ENCODE results near the gene PRDM11. TPM values are rescaled to one million over a fixed set of nuclear protein-coding genes. Genes with fewer than 3 reads are reported as not detected.

PRDM11 gene
- total RNA-seq, 1 experiment from 2014 or later = 10.7 TPM

DNA sequence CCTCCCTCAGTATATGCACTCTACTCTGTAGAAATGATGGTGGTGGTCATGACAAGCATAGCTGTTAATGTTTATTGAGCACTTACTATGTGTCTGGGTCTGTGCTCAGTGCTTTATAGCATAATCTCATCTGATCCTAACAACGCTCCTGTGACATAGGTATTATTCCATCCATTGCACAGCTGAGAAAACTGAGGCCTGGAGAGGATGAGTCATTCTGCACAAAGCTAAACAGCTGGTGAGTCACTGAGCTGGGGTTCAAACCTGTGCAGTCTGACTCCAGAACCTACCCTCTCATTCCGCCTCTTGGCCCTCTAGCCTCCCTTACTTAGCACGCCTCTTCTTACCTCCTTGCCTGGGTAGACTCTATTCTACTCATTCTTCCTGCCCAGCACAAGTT, 41.7 kb downstream of the PRDM11 start:
- H3K79me2 ChIP-seq (ENCODE audit: low read depth) = no peaks in the 10 kb centered on the region
- H3K4me1 ChIP-seq (replicated peaks; ENCODE audit: insufficient read depth) = no peaks in the 10 kb centered on the region
- H3K36me3 ChIP-seq (ENCODE audit: low read depth) = no peaks in the 10 kb centered on the region
- intact Hi-C loops (cut with micrococcal nuclease; ENCODE audit: unreplicated experiment) = no loop called here
- no peak overlapping the region for H2AFZ ChIP-seq
- no peak for TF ChIP-seq EZH2 (IDR thresholded peaks at IDR 0.05; ENCODE audit: low read depth)
- TF ChIP-seq, protein P1, sequence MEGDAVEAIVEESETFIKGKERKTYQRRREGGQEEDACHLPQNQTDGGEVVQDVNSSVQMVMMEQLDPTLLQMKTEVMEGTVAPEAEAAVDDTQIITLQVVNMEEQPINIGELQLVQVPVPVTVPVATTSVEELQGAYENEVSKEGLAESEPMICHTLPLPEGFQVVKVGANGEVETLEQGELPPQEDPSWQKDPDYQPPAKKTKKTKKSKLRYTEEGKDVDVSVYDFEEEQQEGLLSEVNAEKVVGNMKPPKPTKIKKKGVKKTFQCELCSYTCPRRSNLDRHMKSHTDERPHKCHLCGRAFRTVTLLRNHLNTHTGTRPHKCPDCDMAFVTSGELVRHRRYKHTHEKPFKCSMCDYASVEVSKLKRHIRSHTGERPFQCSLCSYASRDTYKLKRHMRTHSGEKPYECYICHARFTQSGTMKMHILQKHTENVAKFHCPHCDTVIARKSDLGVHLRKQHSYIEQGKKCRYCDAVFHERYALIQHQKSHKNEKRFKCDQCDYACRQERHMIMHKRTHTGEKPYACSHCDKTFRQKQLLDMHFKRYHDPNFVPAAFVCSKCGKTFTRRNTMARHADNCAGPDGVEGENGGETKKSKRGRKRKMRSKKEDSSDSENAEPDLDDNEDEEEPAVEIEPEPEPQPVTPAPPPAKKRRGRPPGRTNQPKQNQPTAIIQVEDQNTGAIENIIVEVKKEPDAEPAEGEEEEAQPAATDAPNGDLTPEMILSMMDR (conservative IDR thresholded peaks at IDR 0.05) = no peak
- ChIA-PET CTCF (no interaction called here), POLR2A (ENCODE audit: unreplicated experiment) (no interaction called here)
- no peak overlapping the region for H3K4me2 ChIP-seq
- DNase-seq = no peak
- no peaks in the 10 kb centered on the region for H3K9me2 ChIP-seq (ENCODE audit: insufficient read depth)
- no TSS peak for BruUV-seq (replicated peaks)
- no peaks in the 10 kb centered on the region for H3K9me3 ChIP-seq (ENCODE audit: insufficient read depth, low read depth)
- no peaks in the 10 kb centered on the region for H3F3A ChIP-seq (ENCODE audit: insufficient read depth, low read depth)
- H4K20me1 ChIP-seq (ENCODE audit: insufficient read depth) = 0 out of 2 replicates have a peak, but pooled peaks cover 4% of the 10 kb centered on the region
- H3K27ac ChIP-seq = no peak overlapping the region
- no peak overlapping the region for H3K4me3 ChIP-seq
- peaks cover 4% of the 10 kb centered on the region; the same call in 1 of the 2 replicates for H3K27me3 ChIP-seq (ENCODE audit: insufficient read depth, low read depth)

DNA sequence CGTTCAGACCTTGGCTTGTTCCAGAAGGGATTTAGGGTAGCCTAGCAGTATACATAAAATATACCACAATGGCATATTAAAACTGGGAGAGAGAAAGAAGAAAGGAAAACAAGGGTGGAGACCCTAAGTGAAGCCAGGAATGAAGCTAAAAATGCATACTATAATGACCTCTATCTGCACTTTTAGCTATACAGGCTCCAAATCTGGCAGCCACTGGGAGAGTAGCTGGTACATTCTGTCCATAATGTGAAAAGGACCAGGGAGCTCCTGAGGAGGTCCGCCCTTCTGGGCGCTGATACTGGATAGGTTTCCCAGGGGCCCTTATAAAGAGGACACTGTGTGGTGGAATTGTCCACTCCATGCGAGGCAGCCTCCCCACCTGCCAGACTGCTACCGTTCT, 42.8 kb downstream of the PRDM11 start:
- H3F3A ChIP-seq (ENCODE audit: insufficient read depth, low read depth) = no peaks in the 10 kb centered on the region
- ChIA-PET POLR2A (ENCODE audit: unreplicated experiment) (no interaction called here), CTCF (no interaction called here)
- H3K79me2 ChIP-seq (ENCODE audit: low read depth) = no peaks in the 10 kb centered on the region
- no peaks in the 10 kb centered on the region for H3K9me2 ChIP-seq (ENCODE audit: insufficient read depth)
- no peaks in the 10 kb centered on the region for H3K4me1 ChIP-seq (replicated peaks; ENCODE audit: insufficient read depth)
- intact Hi-C loops (cut with micrococcal nuclease; ENCODE audit: unreplicated experiment) = no loop called here
- no peaks in the 10 kb centered on the region for H4K20me1 ChIP-seq (ENCODE audit: insufficient read depth)
- peaks cover 9% of the 10 kb centered on the region; the same call in 1 of the 2 replicates for H3K27me3 ChIP-seq (ENCODE audit: insufficient read depth, low read depth)
- TF ChIP-seq, protein P1 (conservative IDR thresholded peaks at IDR 0.05) = no peak
- TF ChIP-seq EZH2 (IDR thresholded peaks at IDR 0.05; ENCODE audit: low read depth) = no peak
- H3K27ac ChIP-seq = no peak overlapping the region
- H3K4me2 ChIP-seq = no peak overlapping the region
- BruUV-seq (replicated peaks) = no TSS peak
- H2AFZ ChIP-seq = no peak overlapping the region
- H3K9me3 ChIP-seq (ENCODE audit: insufficient read depth, low read depth) = no peaks in the 10 kb centered on the region
- no peaks in the 10 kb centered on the region for H3K36me3 ChIP-seq (ENCODE audit: low read depth)
- DNase-seq = no peak
- no peak overlapping the region for H3K4me3 ChIP-seq

- H3K9me3 ChIP-seq (ENCODE audit: insufficient read depth, low read depth) = no peaks in the 10 kb centered on the region
- intact Hi-C loops (cut with micrococcal nuclease; ENCODE audit: unreplicated experiment) = no loop called here
- H3F3A ChIP-seq (ENCODE audit: insufficient read depth, low read depth) = no peaks in the 10 kb centered on the region
- H3K9me2 ChIP-seq (ENCODE audit: insufficient read depth) = no peaks in the 10 kb centered on the region
- no peak overlapping the region for H3K4me3 ChIP-seq
- H3K4me2 ChIP-seq = no peak overlapping the region
- H3K4me1 ChIP-seq (replicated peaks; ENCODE audit: insufficient read depth) = no peaks in the 10 kb centered on the region
- H2AFZ ChIP-seq = no peak overlapping the region
- no peaks in the 10 kb centered on the region for H4K20me1 ChIP-seq (ENCODE audit: insufficient read depth)
- H3K36me3 ChIP-seq (ENCODE audit: low read depth) = no peaks in the 10 kb centered on the region
- H3K79me2 ChIP-seq (ENCODE audit: low read depth) = no peaks in the 10 kb centered on the region
- POLR2A ChIA-PET (ENCODE audit: unreplicated experiment) = no interaction called here
- TF ChIP-seq, protein P1 (conservative IDR thresholded peaks at IDR 0.05) = no peak
- TF ChIP-seq EZH2 (IDR thresholded peaks at IDR 0.05; ENCODE audit: low read depth) = no peak
- H3K27ac ChIP-seq = no peak overlapping the region
- CTCF ChIA-PET = no interaction called here
- no peak for DNase-seq
- peaks cover 15% of the 10 kb centered on the region for H3K27me3 ChIP-seq (ENCODE audit: insufficient read depth, low read depth)
- BruUV-seq (replicated peaks) = no TSS peak
These were observed 47.3 kb downstream of the PRDM11 start for GRCh38 chr11:45193695-45194094.

Data from PC-9 (cell line).